Caco-2 (cell line): ENCODE results near the gene GAN. TPM values are rescaled to one million over a fixed set of nuclear protein-coding genes. Genes with fewer than 3 reads are reported as not detected.

Experiments
- BruUV-seq: library from RNA; stranded (reverse); fragments of 400-500 nt; replicated peaks from 2 replicates; lab custom pipeline; 2021; lab: Mats Ljungman, UMichigan
- CTCF ChIA-PET: fragments of 300-600 bp; sonication (Branson Sonifier 250); formaldehyde crosslinking; loops from one replicate; lab custom pipeline; 2022; ENCODE audit warnings: antibody characterized with exemption; lab: Charles Lee
- POLR2A ChIA-PET: fragments of 300-600 bp; sonication (Branson Sonifier 250); formaldehyde crosslinking; loops from one replicate; lab custom pipeline; 2022; ENCODE audit warnings: antibody characterized with exemption; lab: Charles Lee
- DNase-seq, 2 experiments: peaks; one replicate each; pipeline versions ENCODE4 v3.0.0 to v3.0.0-alpha.2; 2020 to 2022
- H3K27me3 ChIP-seq: replicated peaks from 2 replicates; pipeline ENCODE4 v1.6.0; 2011; ENCODE audit warnings: low read length; ENCODE audit not compliant: control insufficient read depth, insufficient read depth
- H3K36me3 ChIP-seq: 2 replicates; pipeline ENCODE4 v1.5.1; 2011; ENCODE audit warnings: low read length; ENCODE audit not compliant: control insufficient read depth, insufficient read depth
- H3K4me1 ChIP-seq: fragments of 250-450 bp; sonication (Bioruptor Pico); 2 replicates; pipeline ENCODE4 v1.5.1; 2020; ENCODE audit warnings: mild to moderate bottlenecking
- H3K4me3 ChIP-seq: 2 replicates; pipeline ENCODE4 v1.5.1; 2011; ENCODE audit warnings: low read depth, mild to moderate bottlenecking, control low read depth, low read length
- H3K9me3 ChIP-seq: fragments of 250-450 bp; sonication (Bioruptor Pico); 2 replicates; pipeline ENCODE4 v1.5.1; 2020; ENCODE audit warnings: mild to moderate bottlenecking, moderate library complexity
- H3K27ac Mint-ChIP-seq: one replicate; pipeline ENCODE4 v1.8.0; 2022; ENCODE audit warnings: mixed read lengths; ENCODE audit not compliant: unreplicated experiment
- H3K27me3 Mint-ChIP-seq: one replicate; pipeline ENCODE4 v1.8.0; 2022; ENCODE audit warnings: mixed read lengths; ENCODE audit not compliant: insufficient read depth, unreplicated experiment
- H3K36me3 Mint-ChIP-seq: one replicate; pipeline ENCODE4 v1.8.0; 2022; ENCODE audit warnings: mild to moderate bottlenecking, mixed read lengths; ENCODE audit not compliant: insufficient read depth, unreplicated experiment
- H3K4me1 Mint-ChIP-seq: one replicate; pipeline ENCODE4 v1.8.0; 2022; ENCODE audit warnings: low read depth, mixed read lengths; ENCODE audit not compliant: unreplicated experiment
- H3K4me3 Mint-ChIP-seq: one replicate; pipeline ENCODE4 v1.8.0; 2022; ENCODE audit warnings: mild to moderate bottlenecking, moderate library complexity, mixed read lengths; ENCODE audit not compliant: unreplicated experiment
- H3K9me3 Mint-ChIP-seq: one replicate; pipeline ENCODE4 v1.8.0; 2022; ENCODE audit warnings: mixed read lengths; ENCODE audit not compliant: unreplicated experiment
- intact Hi-C: fragments of 100-400 bp; cut with micrococcal nuclease; formaldehyde crosslinking; loops from one replicate; pipeline ENCODE4 v1.10.0; 2022; ENCODE audit not compliant: unreplicated experiment
- total RNA-seq: library from RNA; stranded (reverse); gene quantifications from 2 replicates; pipeline ENCODE4 v1.2.3, GENCODE V29; 2022
- TF ChIP-seq, protein P1 (sequence below), 2 experiments: fragments of 200-600 bp in 1 of 2; IDR thresholded peaks; 1 replicate in 1 of 2; 2 replicates in 1 of 2; pipeline versions ENCODE4 v1.5.1 to v1.8.0; 2011 to 2022; ENCODE audit warnings: antibody characterized with exemption in 1 of 2, control low read depth in 1 of 2, inconsistent platforms in 1 of 2, low read depth in 1 of 2, low read length in 1 of 2, mild to moderate bottlenecking in 1 of 2, moderate library complexity in 1 of 2; ENCODE audit not compliant: insufficient read depth in 1 of 2, severe bottlenecking in 1 of 2, unreplicated experiment in 1 of 2

GAN gene
- total RNA-seq, 1 experiment from 2014 or later = 29.3 TPM

DNA sequence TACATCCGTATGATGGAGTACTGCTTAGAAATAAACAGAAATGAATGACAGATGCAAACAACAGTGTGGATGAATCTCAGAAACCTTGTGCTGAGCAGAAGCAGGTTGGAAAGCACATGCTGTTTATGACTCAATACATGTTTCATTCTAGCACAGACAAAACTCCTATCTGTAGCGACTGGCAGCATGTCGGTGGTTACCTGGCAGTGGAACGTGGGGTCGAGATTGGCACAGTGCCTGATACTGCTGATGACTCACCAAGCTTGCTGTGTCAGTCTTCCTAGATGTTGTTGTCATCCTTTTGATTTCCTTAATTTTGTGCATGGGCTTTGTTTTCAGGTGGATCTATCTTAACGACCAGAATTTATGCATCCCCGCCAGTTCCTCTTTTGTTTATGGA, 62.1 kb downstream of the GAN start:
- H3K36me3 Mint-ChIP-seq = peaks cover 42% of the 10 kb centered on the region
- DNase-seq = no peak
- no peaks in the 10 kb centered on the region for H3K27me3 Mint-ChIP-seq
- ChIA-PET CTCF (no interaction called here), POLR2A (no interaction called here)
- H3K4me1 Mint-ChIP-seq = no peaks in the 10 kb centered on the region
- H3K27me3 ChIP-seq = no peaks in the 10 kb centered on the region
- no peak overlapping the region for H3K4me3 ChIP-seq
- H3K9me3 Mint-ChIP-seq = no peaks in the 10 kb centered on the region
- no peak overlapping the region for H3K4me3 Mint-ChIP-seq
- H3K4me1 ChIP-seq = no peaks in the 10 kb centered on the region
- H3K9me3 ChIP-seq = no peaks in the 10 kb centered on the region
- BruUV-seq = no TSS peak
- intact Hi-C loops = no loop called here
- TF ChIP-seq, protein P1, sequence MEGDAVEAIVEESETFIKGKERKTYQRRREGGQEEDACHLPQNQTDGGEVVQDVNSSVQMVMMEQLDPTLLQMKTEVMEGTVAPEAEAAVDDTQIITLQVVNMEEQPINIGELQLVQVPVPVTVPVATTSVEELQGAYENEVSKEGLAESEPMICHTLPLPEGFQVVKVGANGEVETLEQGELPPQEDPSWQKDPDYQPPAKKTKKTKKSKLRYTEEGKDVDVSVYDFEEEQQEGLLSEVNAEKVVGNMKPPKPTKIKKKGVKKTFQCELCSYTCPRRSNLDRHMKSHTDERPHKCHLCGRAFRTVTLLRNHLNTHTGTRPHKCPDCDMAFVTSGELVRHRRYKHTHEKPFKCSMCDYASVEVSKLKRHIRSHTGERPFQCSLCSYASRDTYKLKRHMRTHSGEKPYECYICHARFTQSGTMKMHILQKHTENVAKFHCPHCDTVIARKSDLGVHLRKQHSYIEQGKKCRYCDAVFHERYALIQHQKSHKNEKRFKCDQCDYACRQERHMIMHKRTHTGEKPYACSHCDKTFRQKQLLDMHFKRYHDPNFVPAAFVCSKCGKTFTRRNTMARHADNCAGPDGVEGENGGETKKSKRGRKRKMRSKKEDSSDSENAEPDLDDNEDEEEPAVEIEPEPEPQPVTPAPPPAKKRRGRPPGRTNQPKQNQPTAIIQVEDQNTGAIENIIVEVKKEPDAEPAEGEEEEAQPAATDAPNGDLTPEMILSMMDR (IDR thresholded peaks at IDR 0.05; ENCODE audit: insufficient read depth in 1 of 2, low read depth in 1 of 2, low read length in 1 of 2, severe bottlenecking in 1 of 2, unreplicated experiment in 1 of 2) = no peak
- H3K27ac Mint-ChIP-seq = no peak overlapping the region
- no peaks in the 10 kb centered on the region; the same call in 1 of the 2 replicates for H3K36me3 ChIP-seq

DNA sequence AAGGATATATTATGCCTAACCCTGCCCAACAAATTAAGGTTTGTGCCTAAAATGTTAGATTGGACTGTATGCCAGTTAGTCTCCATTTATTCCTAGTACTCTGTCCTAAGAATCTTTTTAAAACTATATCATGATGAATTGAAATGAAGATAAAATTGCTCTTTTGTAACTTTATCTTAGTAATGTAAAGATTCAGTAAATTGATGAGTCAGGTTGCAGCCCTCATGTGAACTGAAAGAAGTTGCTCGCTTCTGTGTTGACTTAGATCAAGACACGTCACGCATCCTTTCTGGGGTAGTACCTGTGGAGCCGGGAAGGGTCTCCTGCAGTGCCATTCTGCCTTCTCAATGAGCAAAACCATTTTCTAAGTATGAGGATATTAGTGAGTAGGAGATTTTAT, 63.3 kb downstream of the GAN start:
- ChIA-PET CTCF (no interaction called here), POLR2A (no interaction called here)
- H3K27ac Mint-ChIP-seq = no peak overlapping the region
- no peaks in the 10 kb centered on the region for H3K4me1 Mint-ChIP-seq
- H3K36me3 Mint-ChIP-seq = peaks cover 37% of the 10 kb centered on the region
- no peaks in the 10 kb centered on the region for H3K4me1 ChIP-seq
- TF ChIP-seq, protein P1 (IDR thresholded peaks at IDR 0.05; ENCODE audit: insufficient read depth in 1 of 2, low read depth in 1 of 2, low read length in 1 of 2, severe bottlenecking in 1 of 2, unreplicated experiment in 1 of 2) = no peak
- H3K4me3 Mint-ChIP-seq = no peak overlapping the region
- intact Hi-C loops = no loop called here
- no peaks in the 10 kb centered on the region; the same call in 1 of the 2 replicates for H3K36me3 ChIP-seq
- H3K27me3 Mint-ChIP-seq = no peaks in the 10 kb centered on the region
- H3K27me3 ChIP-seq = no peaks in the 10 kb centered on the region
- H3K9me3 Mint-ChIP-seq = no peaks in the 10 kb centered on the region
- H3K4me3 ChIP-seq = no peak overlapping the region
- H3K9me3 ChIP-seq = no peaks in the 10 kb centered on the region
- BruUV-seq = no TSS peak
- DNase-seq = no peak

DNA sequence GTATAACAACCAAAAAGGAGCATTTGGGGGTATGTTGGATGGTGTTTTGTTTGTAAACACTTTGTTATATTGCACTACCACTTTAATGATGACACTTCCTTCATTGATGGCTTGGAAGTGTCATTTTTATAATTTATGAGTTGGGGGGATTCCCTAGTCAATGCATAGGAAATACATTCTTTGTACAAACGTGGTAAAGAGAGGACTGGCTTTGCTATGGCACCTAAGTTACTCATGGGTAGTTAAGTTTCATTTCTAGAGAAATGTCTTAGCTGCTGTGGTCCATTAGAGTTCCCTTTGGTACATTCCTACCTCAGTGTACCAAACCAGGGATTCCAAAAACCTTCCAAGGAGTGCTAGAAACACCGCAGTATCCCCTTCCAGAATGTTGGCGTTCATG, 66.2 kb downstream of the GAN start:
- Histone ChIP-seq H3K4me1 (no peaks in the 10 kb centered on the region), H3K36me3 (no peaks in the 10 kb centered on the region), H3K27me3 (no peaks in the 10 kb centered on the region), H3K9me3 (no peaks in the 10 kb centered on the region), H3K4me3 (no peak overlapping the region)
- intact Hi-C loops = no loop called here
- CTCF ChIA-PET = interaction anchor here (0.6 kb wide), 1 partner anchor 22 kb away, joined by 3 read pairs; no protein-coding TSS in a partner anchor
- Mint-ChIP-seq H3K27ac (no peak overlapping the region), H3K4me1 (no peaks in the 10 kb centered on the region), H3K27me3 (no peaks in the 10 kb centered on the region), H3K36me3 (peaks cover 20% of the 10 kb centered on the region), H3K9me3 (no peaks in the 10 kb centered on the region), H3K4me3 (no peak overlapping the region)
- TF ChIP-seq, protein P1 (IDR thresholded peaks at IDR 0.05; ENCODE audit: insufficient read depth in 1 of 2, low read depth in 1 of 2, low read length in 1 of 2, severe bottlenecking in 1 of 2, unreplicated experiment in 1 of 2) = no peak
- DNase-seq = no peak
- POLR2A ChIA-PET = no interaction called here
- no TSS peak for BruUV-seq
